Gastroesophageal sphincter (tissue), 4 donors: ENCODE results near the gene TMSB4X. TPM values are rescaled to one million over a fixed set of nuclear protein-coding genes. Genes with fewer than 3 reads are reported as not detected.

ENCODE experiments used
- ATAC-seq: fragments of 150-250 bp; one replicate; pipeline ENCODE4 v1.9.1; 2016; ENCODE audit warnings: mild to moderate bottlenecking, moderate library complexity
- H3K27ac ChIP-seq, 4 donors: fragments of 200-600 bp; sonication (generic) in 3 of 4; 1 replicate in 3 of 4; 2 replicates in 1 of 4; pipeline ENCODE4 v1.5.1; 2016 to 2019
- H3K27me3 ChIP-seq: fragments of 200-600 bp; sonication (generic); one replicate; pipeline ENCODE4 v1.5.1; 2019
- H3K36me3 ChIP-seq, 2 donors: fragments of 200-600 bp; sonication (generic); one replicate each; pipeline ENCODE4 v1.5.1; 2019; ENCODE audit warnings: control low read depth in 1 of 2
- H3K4me1 ChIP-seq, 3 donors: fragments of 200-600 bp; sonication (generic); 1 replicate in 2 of 3; 2 replicates in 1 of 3; pipeline ENCODE4 v1.5.1; 2016 to 2019; ENCODE audit warnings: control low read depth in 2 of 3
- H3K4me3 ChIP-seq, 2 donors: fragments of 200-600 bp; sonication (generic); one replicate each; pipeline ENCODE4 v1.5.1; 2019; ENCODE audit warnings: mild to moderate bottlenecking in 1 of 2, moderate library complexity in 1 of 2
- H3K9me3 ChIP-seq, 3 donors: fragments of 200-600 bp; sonication (generic); one replicate each; pipeline ENCODE4 v1.5.1; 2017 to 2019; ENCODE audit warnings: control low read depth in 2 of 3
- CTCF ChIP-seq, 4 experiments: fragments of 200-600 bp in 2 of 4; fragments of 450-650 bp in 2 of 4; sonication (generic) in 1 of 4; IDR thresholded peaks; one replicate each; pipeline ENCODE4 v1.5.1; 2017 to 2019; ENCODE audit warnings: antibody characterized with exemption in 4 of 4, mild to moderate bottlenecking in 2 of 4, moderate library complexity in 2 of 4
- EP300 ChIP-seq: sonication (generic); formaldehyde crosslinking; IDR thresholded peaks from one replicate; pipeline ENCODE4 v1.6.1; 2017; ENCODE audit warnings: antibody characterized with exemption, mild to moderate bottlenecking
- POLR2A ChIP-seq, 2 donors: fragments of 450-650 bp; IDR thresholded peaks; one replicate each; pipeline ENCODE4 v1.6.1; 2017; ENCODE audit warnings: antibody characterized with exemption in 2 of 2, mild to moderate bottlenecking in 2 of 2, moderate library complexity in 1 of 2
- POLR2AphosphoS5 ChIP-seq: sonication (generic); formaldehyde crosslinking; IDR thresholded peaks from one replicate; pipeline ENCODE4 v1.6.1; 2017; ENCODE audit warnings: antibody characterized with exemption
- WGBS, 2 donors: methylation state at CpG; one replicate each; pipeline ENCODE4 v1.1.5; 2018; ENCODE audit warnings: low coverage in 1 of 2; 5-methylcytosine and 5-hydroxymethylcytosine counted together
- total RNA-seq, 4 donors: library from RNA; depleted of rRNA; stranded (reverse); fragments of >200 nt; gene quantifications; one replicate each; pipeline ENCODE4 v1.1.0, GENCODE V29; 2016

The TMSB4X gene
- total RNA-seq, 4 donors from 2014 or later = 2,260 to 4,561 (median 3,693) TPM

GRCh38 chrX:12946838-12947544, 27.9 kb upstream of the TMSB4X start:
- no peaks in the 10 kb centered on the region for H3K27me3 ChIP-seq
- no peak overlapping the region for H3K4me3 ChIP-seq
- no peaks in the 10 kb centered on the region for H3K36me3 ChIP-seq
- WGBS, 2 donors = 17% methylated on average over 1 of the region's 5 CpGs; no CpG with 5 or more reads in 1 of the 2 donors
- H3K27ac ChIP-seq = peak overlapping the region in 2 of 4 donors; percentile 6 to 24
- no peak for TF ChIP-seq POLR2AphosphoS5
- TF ChIP-seq CTCF (IDR thresholded peaks at IDR 0.05) = peak; percentile 54 to 80 (median 80)
- no peaks in the 10 kb centered on the region for H3K9me3 ChIP-seq
- H3K4me1 ChIP-seq = peaks cover 0 to 23% (median 0%) of the 10 kb centered on the region in 3 donors
- ATAC-seq = peak; percentile 63

GRCh38 chrX:12947545-12948235, 27.2 kb upstream of the TMSB4X start:
- peak overlapping the region in 1 of 4 donors; percentile 6 for H3K27ac ChIP-seq
- TF ChIP-seq EP300 (no peak), POLR2A (IDR thresholded peaks at IDR 0.05) (no peak), POLR2AphosphoS5 (no peak)

DNA sequence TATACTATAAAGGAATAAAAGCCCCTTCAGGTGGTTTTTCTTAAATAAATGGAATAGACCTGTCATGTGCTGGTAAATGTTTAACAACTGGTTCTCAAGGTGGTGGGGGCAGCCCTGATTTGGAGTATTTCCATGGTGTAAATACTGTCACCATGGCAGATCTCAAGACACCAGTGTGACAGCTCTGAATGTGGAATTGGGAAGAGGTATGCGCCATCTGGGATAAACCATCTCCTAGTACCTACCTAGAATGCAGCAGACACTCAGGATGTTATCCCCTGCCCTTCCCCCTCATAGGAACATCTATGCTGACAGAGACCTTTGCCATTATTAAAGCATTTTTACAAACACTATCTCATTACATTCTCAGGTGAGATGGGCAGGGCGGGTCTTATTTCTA, 26.4 kb upstream of the TMSB4X start:
- Histone ChIP-seq H3K27ac (peak overlapping the region in 2 of 4 donors; percentile 82), H3K36me3 (no peaks in the 10 kb centered on the region), H3K4me1 (peaks cover 0 to 23% (median 0%) of the 10 kb centered on the region in 3 donors), H3K9me3 (no peaks in the 10 kb centered on the region), H3K27me3 (no peaks in the 10 kb centered on the region), H3K4me3 (no peak overlapping the region)
- ATAC-seq = no peak
- TF ChIP-seq POLR2AphosphoS5 (no peak), EP300 (no peak), POLR2A (IDR thresholded peaks at IDR 0.05) (no peak), CTCF (IDR thresholded peaks at IDR 0.05) (no peak)
- WGBS, 2 donors = no CpG with 5 or more reads among the region's 2 CpGs

More at GRCh38 chrX:12947545-12948235, 27.2 kb upstream of the TMSB4X start:
- WGBS, 2 donors = 67 to 100% methylated on average over 1 of the region's 5 CpGs
- Histone ChIP-seq H3K27me3 (no peaks in the 10 kb centered on the region), H3K9me3 (no peaks in the 10 kb centered on the region), H3K4me3 (no peak overlapping the region), H3K36me3 (no peaks in the 10 kb centered on the region), H3K4me1 (peaks cover 0 to 23% (median 0%) of the 10 kb centered on the region in 3 donors)
- no peak for ATAC-seq

DNA sequence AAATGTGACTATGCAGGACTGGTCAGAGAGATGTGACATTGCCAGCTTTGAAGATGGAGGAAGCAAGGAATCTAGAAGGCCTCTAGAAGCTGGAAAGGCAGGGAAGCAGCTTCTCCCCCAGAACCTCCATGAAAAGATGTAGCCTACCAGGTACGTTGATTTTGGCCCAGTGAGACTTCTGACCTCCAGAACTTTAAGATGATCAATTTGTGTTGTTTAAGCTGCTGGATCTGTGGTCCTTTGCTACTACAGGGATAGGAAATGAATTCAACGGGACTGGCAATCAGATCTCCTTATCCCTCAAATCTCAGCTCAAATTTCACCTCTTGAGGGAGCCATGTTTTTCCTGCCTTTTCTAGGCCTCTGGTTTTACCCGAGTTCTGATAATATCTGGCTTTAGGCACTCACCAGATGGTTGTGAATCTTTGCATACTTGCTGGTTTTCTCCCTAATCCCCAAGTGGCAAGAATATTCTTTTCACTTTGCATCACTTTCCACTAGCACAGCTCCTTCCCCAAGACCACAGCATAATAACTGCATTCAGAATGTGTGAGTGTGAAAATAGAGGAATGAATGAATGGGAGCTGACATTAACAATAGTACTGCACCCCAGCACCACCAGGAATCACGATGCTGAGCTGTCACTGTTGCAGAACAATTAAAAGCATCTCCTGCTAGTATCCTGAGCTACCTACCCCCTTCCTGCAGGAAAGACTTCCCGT, 25.5 kb upstream of the TMSB4X start:
- 73% methylated on average over 2 of the region's 5 CpGs; no CpG with 5 or more reads in 1 of the 2 donors for WGBS, 2 donors
- no peaks in the 10 kb centered on the region for H3K36me3 ChIP-seq
- no peak for TF ChIP-seq CTCF (IDR thresholded peaks at IDR 0.05)
- no peak for TF ChIP-seq EP300
- TF ChIP-seq POLR2A (IDR thresholded peaks at IDR 0.05) = no peak
- no peaks in the 10 kb centered on the region for H3K27me3 ChIP-seq
- H3K4me3 ChIP-seq = peak overlapping the region in 1 of 2 donors; percentile 19
- peak overlapping the region; percentile 69 to 82 (median 78) for H3K27ac ChIP-seq
- no peak for ATAC-seq
- peaks cover 0 to 23% (median 0%) of the 10 kb centered on the region in 3 donors for H3K4me1 ChIP-seq
- no peaks in the 10 kb centered on the region for H3K9me3 ChIP-seq

- no peaks in the 10 kb centered on the region for H3K27me3 ChIP-seq
- 46% methylated on average over 8 of the region's 11 CpGs; no CpG with 5 or more reads in 1 of the 2 donors for WGBS, 2 donors
- peak overlapping the region; percentile 69 to 82 (median 78) for H3K27ac ChIP-seq
- H3K4me3 ChIP-seq = peak overlapping the region in 1 of 2 donors; percentile 19
- peak; percentile 37 for TF ChIP-seq POLR2AphosphoS5
- no peak for TF ChIP-seq POLR2A (IDR thresholded peaks at IDR 0.05)
- no peak for TF ChIP-seq EP300
- H3K4me1 ChIP-seq = peaks cover 0 to 23% (median 0%) of the 10 kb centered on the region in 3 donors
- H3K36me3 ChIP-seq = no peaks in the 10 kb centered on the region
- ATAC-seq = peak; percentile 93
- no peaks in the 10 kb centered on the region for H3K9me3 ChIP-seq
Observed at GRCh38 chrX:12949927-12950656, 24.8 kb upstream of the TMSB4X start.
